ENCODE measurements around the gene SSR3.

SSR3 gene

GRCh38 chr3:156587760-156588069 lies 32.8 kb upstream of the SSR3 start:
- Histone ChIP-seq H3K27me3 (ENCODE audit: insufficient read depth, low read length, poor library complexity, severe bottlenecking) (no peaks in the 10 kb centered on the region), H3F3A (ENCODE audit: low read depth) (no peaks in the 10 kb centered on the region), H3K4me1 (ENCODE audit: insufficient read depth, low read length, poor library complexity, severe bottlenecking) (peaks cover 53% of the 10 kb centered on the region), H3K36me3 (ENCODE audit: insufficient read depth, low read length) (no peaks in the 10 kb centered on the region), H4K20me1 (ENCODE audit: insufficient read depth, low read length, poor library complexity, severe bottlenecking) (no peaks in the 10 kb centered on the region), H3K9me2 (replicated peaks; ENCODE audit: low read depth, low read length) (no peaks in the 10 kb centered on the region), H3K4me3 (ENCODE audit: low read length, poor library complexity, severe bottlenecking) (no peak overlapping the region), H2AFZ (ENCODE audit: low read length) (peak overlapping the region; percentile 21; the same call in 1 of the 2 replicates), H3K9me3 (ENCODE audit: insufficient read depth, low read depth, low read length) (no peaks in the 10 kb centered on the region), H3K79me2 (ENCODE audit: insufficient read depth, low read length) (no peaks in the 10 kb centered on the region), H3K4me2 (ENCODE audit: low read depth, low read length, poor library complexity, severe bottlenecking) (no peak overlapping the region), H3K9ac (ENCODE audit: low read depth, low read length, poor library complexity, severe bottlenecking) (no peak overlapping the region)
- no peak for TF ChIP-seq EZH2phosphoT487 (IDR thresholded peaks at IDR 0.05; ENCODE audit: borderline replicate concordance)
- no peak for TF ChIP-seq CTCF (conservative IDR thresholded peaks at IDR 0.05; ENCODE audit: low read length)

- Histone ChIP-seq H2AFZ (ENCODE audit: low read length) (peak overlapping the region; percentile 21; the same call in 1 of the 2 replicates), H3K4me3 (ENCODE audit: low read length, poor library complexity, severe bottlenecking) (no peak overlapping the region)
These were observed 32.2 kb upstream of the SSR3 start for GRCh38 chr3:156586905-156587759.

GRCh38 chr3:156583469-156583868 lies 28.6 kb upstream of the SSR3 start:
- H3K9me2 ChIP-seq (replicated peaks; ENCODE audit: low read depth, low read length): no peaks in the 10 kb centered on the region
- H3K4me1 ChIP-seq (ENCODE audit: insufficient read depth, low read length, poor library complexity, severe bottlenecking): peaks cover 33% of the 10 kb centered on the region
- H3K27me3 ChIP-seq (ENCODE audit: insufficient read depth, low read length, poor library complexity, severe bottlenecking): no peaks in the 10 kb centered on the region
- no peaks in the 10 kb centered on the region for H3K9me3 ChIP-seq (ENCODE audit: insufficient read depth, low read depth, low read length)
- no peak overlapping the region for H3K9ac ChIP-seq (ENCODE audit: low read depth, low read length, poor library complexity, severe bottlenecking)
- H4K20me1 ChIP-seq (ENCODE audit: insufficient read depth, low read length, poor library complexity, severe bottlenecking): no peaks in the 10 kb centered on the region
- peak overlapping the region; percentile 1 for H3K4me2 ChIP-seq (ENCODE audit: low read depth, low read length, poor library complexity, severe bottlenecking)
- H3K4me3 ChIP-seq (ENCODE audit: low read length, poor library complexity, severe bottlenecking): no peak overlapping the region
- H2AFZ ChIP-seq (ENCODE audit: low read length): peak overlapping the region; percentile 84
- no peaks in the 10 kb centered on the region for H3K36me3 ChIP-seq (ENCODE audit: insufficient read depth, low read length)
- TF ChIP-seq EZH2phosphoT487 (IDR thresholded peaks at IDR 0.05; ENCODE audit: borderline replicate concordance) (no peak), CTCF (conservative IDR thresholded peaks at IDR 0.05; ENCODE audit: low read length) (no peak)
- H3F3A ChIP-seq (ENCODE audit: low read depth): no peaks in the 10 kb centered on the region
- no peaks in the 10 kb centered on the region for H3K79me2 ChIP-seq (ENCODE audit: insufficient read depth, low read length)

More at GRCh38 chr3:156586905-156587759, 32.2 kb upstream of the SSR3 start:
- H4K20me1 ChIP-seq (ENCODE audit: insufficient read depth, low read length, poor library complexity, severe bottlenecking): no peaks in the 10 kb centered on the region
- no peaks in the 10 kb centered on the region for H3F3A ChIP-seq (ENCODE audit: low read depth)
- no peak overlapping the region for H3K9ac ChIP-seq (ENCODE audit: low read depth, low read length, poor library complexity, severe bottlenecking)
- H3K4me1 ChIP-seq (ENCODE audit: insufficient read depth, low read length, poor library complexity, severe bottlenecking): peaks cover 48% of the 10 kb centered on the region
- H3K9me2 ChIP-seq (replicated peaks; ENCODE audit: low read depth, low read length): no peaks in the 10 kb centered on the region
- TF ChIP-seq CTCF (conservative IDR thresholded peaks at IDR 0.05; ENCODE audit: low read length) (no peak), EZH2phosphoT487 (IDR thresholded peaks at IDR 0.05; ENCODE audit: borderline replicate concordance) (no peak)
- H3K9me3 ChIP-seq (ENCODE audit: insufficient read depth, low read depth, low read length): no peaks in the 10 kb centered on the region
- no peaks in the 10 kb centered on the region for H3K36me3 ChIP-seq (ENCODE audit: insufficient read depth, low read length)
- no peaks in the 10 kb centered on the region for H3K79me2 ChIP-seq (ENCODE audit: insufficient read depth, low read length)
- no peak overlapping the region for H3K4me2 ChIP-seq (ENCODE audit: low read depth, low read length, poor library complexity, severe bottlenecking)
- H3K27me3 ChIP-seq (ENCODE audit: insufficient read depth, low read length, poor library complexity, severe bottlenecking): no peaks in the 10 kb centered on the region
